ENCODE measurements around the gene SPAG16. TPM values are rescaled to one million over a fixed set of nuclear protein-coding genes. Genes with fewer than 3 reads are reported as not detected.
A peak's percentile ranks its signal among the peaks of the same experiment; 100 is the strongest.

Gene SPAG16
- total and polyA plus RNA-seq, 2 experiments from 2014 or later, result 28.9 to 30.7 TPM

- peak; percentile 84 for DNase-seq
- Histone ChIP-seq H2AFZ (0 out of 2 replicates have a peak overlapping the region, but pooled peaks have one; percentile 2), H4K20me1 (ENCODE audit: insufficient read depth) (no peaks in the 10 kb centered on the region), H3K27me3 (replicated peaks; ENCODE audit: insufficient read depth) (no peaks in the 10 kb centered on the region), H3K36me3 (ENCODE audit: low read depth) (no peaks in the 10 kb centered on the region), H3K9ac (no peak overlapping the region), H3K9me3 (ENCODE audit: low read depth) (no peaks in the 10 kb centered on the region), H3K79me2 (ENCODE audit: insufficient read depth) (no peaks in the 10 kb centered on the region), H3F3A (ENCODE audit: insufficient read depth) (peaks cover 12% of the 10 kb centered on the region; the same call in 1 of the 2 replicates), H3K9me2 (ENCODE audit: insufficient read depth) (no peaks in the 10 kb centered on the region), H3K27ac (peak overlapping the region; percentile 24), H3K4me2 (ENCODE audit: unreplicated experiment) (peak overlapping the region; percentile 9), H3K4me3 (no peak overlapping the region), H3K4me1 (ENCODE audit: insufficient read depth) (peaks cover 24% of the 10 kb centered on the region)
- TF ChIP-seq EZH2 (IDR thresholded peaks at IDR 0.05; ENCODE audit: insufficient read depth, poor library complexity, severe bottlenecking), result no peak
- no peak for TF ChIP-seq EZH2phosphoT487 (IDR thresholded peaks at IDR 0.05; ENCODE audit: insufficient read depth, low read depth)
- WGBS, 2 experiments (ENCODE audit: low coverage in 1 of 2, low lambda C conversion rate in 2 of 2, missing lambda C conversion rate in 2 of 2), result 0 to 3% methylated on average over 1 of the region's 1 CpG
- in situ Hi-C loops (cut with MboI), result no loop called here
Observed at GRCh38 chr2:214127571-214127970, 843.3 kb downstream of the SPAG16 start.

GRCh38 chr2:214128040-214128439 is 843.8 kb downstream of the SPAG16 start:
- no peaks in the 10 kb centered on the region for H4K20me1 ChIP-seq (ENCODE audit: insufficient read depth)
- H3K9ac ChIP-seq, result no peak overlapping the region
- H2AFZ ChIP-seq, result 0 out of 2 replicates have a peak overlapping the region, but pooled peaks have one; percentile 2
- H3K4me1 ChIP-seq (ENCODE audit: insufficient read depth), result peaks cover 24% of the 10 kb centered on the region
- in situ Hi-C loops (cut with MboI), result no loop called here
- no peaks in the 10 kb centered on the region for H3K36me3 ChIP-seq (ENCODE audit: low read depth)
- peaks cover 12% of the 10 kb centered on the region; the same call in 1 of the 2 replicates for H3F3A ChIP-seq (ENCODE audit: insufficient read depth)
- H3K79me2 ChIP-seq (ENCODE audit: insufficient read depth), result no peaks in the 10 kb centered on the region
- 50 to 55% methylated on average over 1 of the region's 1 CpG for WGBS, 2 experiments (ENCODE audit: low coverage in 1 of 2, low lambda C conversion rate in 2 of 2, missing lambda C conversion rate in 2 of 2)
- peak overlapping the region; percentile 9 for H3K4me2 ChIP-seq (ENCODE audit: unreplicated experiment)
- H3K4me3 ChIP-seq, result no peak overlapping the region
- no peaks in the 10 kb centered on the region for H3K9me3 ChIP-seq (ENCODE audit: low read depth)
- no peaks in the 10 kb centered on the region for H3K9me2 ChIP-seq (ENCODE audit: insufficient read depth)
- TF ChIP-seq EZH2 (IDR thresholded peaks at IDR 0.05; ENCODE audit: insufficient read depth, poor library complexity, severe bottlenecking) (no peak), EZH2phosphoT487 (IDR thresholded peaks at IDR 0.05; ENCODE audit: insufficient read depth, low read depth) (no peak)
- DNase-seq, result no peak
- peak overlapping the region; percentile 24 for H3K27ac ChIP-seq
- H3K27me3 ChIP-seq (replicated peaks; ENCODE audit: insufficient read depth), result no peaks in the 10 kb centered on the region

- peaks cover 24% of the 10 kb centered on the region for H3K4me1 ChIP-seq (ENCODE audit: insufficient read depth)
- in situ Hi-C loops (cut with MboI), result no loop called here
- H3K4me3 ChIP-seq, result no peak overlapping the region
- H3K79me2 ChIP-seq (ENCODE audit: insufficient read depth), result no peaks in the 10 kb centered on the region
- H3K27me3 ChIP-seq (replicated peaks; ENCODE audit: insufficient read depth), result no peaks in the 10 kb centered on the region
- H3K27ac ChIP-seq, result no peak overlapping the region
- H3F3A ChIP-seq (ENCODE audit: insufficient read depth), result peaks cover 12% of the 10 kb centered on the region; the same call in 1 of the 2 replicates
- H3K9me3 ChIP-seq (ENCODE audit: low read depth), result no peaks in the 10 kb centered on the region
- H3K9me2 ChIP-seq (ENCODE audit: insufficient read depth), result no peaks in the 10 kb centered on the region
- H2AFZ ChIP-seq, result no peak overlapping the region
- no peak overlapping the region for H3K4me2 ChIP-seq (ENCODE audit: unreplicated experiment)
- 77% methylated on average over 2 of the region's 2 CpGs for WGBS, 2 experiments (ENCODE audit: low coverage in 1 of 2, low lambda C conversion rate in 2 of 2, missing lambda C conversion rate in 2 of 2)
- no peaks in the 10 kb centered on the region for H3K36me3 ChIP-seq (ENCODE audit: low read depth)
- no peak for DNase-seq
- no peaks in the 10 kb centered on the region for H4K20me1 ChIP-seq (ENCODE audit: insufficient read depth)
- H3K9ac ChIP-seq, result no peak overlapping the region
- TF ChIP-seq EZH2 (IDR thresholded peaks at IDR 0.05; ENCODE audit: insufficient read depth, poor library complexity, severe bottlenecking), result no peak
- no peak for TF ChIP-seq EZH2phosphoT487 (IDR thresholded peaks at IDR 0.05; ENCODE audit: insufficient read depth, low read depth)
Observed at GRCh38 chr2:214130114-214130513, 845.9 kb downstream of the SPAG16 start.

GRCh38 chr2:214135966-214136365 is 851.7 kb downstream of the SPAG16 start:
- peak; percentile 49 for DNase-seq
- Histone ChIP-seq H3K4me1 (ENCODE audit: insufficient read depth) (no peaks in the 10 kb centered on the region), H3K9me3 (ENCODE audit: low read depth) (no peaks in the 10 kb centered on the region), H3K9ac (no peak overlapping the region), H3F3A (ENCODE audit: insufficient read depth) (no peaks in the 10 kb centered on the region), H2AFZ (no peak overlapping the region), H3K9me2 (ENCODE audit: insufficient read depth) (no peaks in the 10 kb centered on the region; the same call in 1 of the 2 replicates), H4K20me1 (ENCODE audit: insufficient read depth) (no peaks in the 10 kb centered on the region), H3K27me3 (replicated peaks; ENCODE audit: insufficient read depth) (no peaks in the 10 kb centered on the region), H3K36me3 (ENCODE audit: low read depth) (no peaks in the 10 kb centered on the region), H3K4me2 (ENCODE audit: unreplicated experiment) (no peak overlapping the region), H3K4me3 (no peak overlapping the region), H3K79me2 (ENCODE audit: insufficient read depth) (no peaks in the 10 kb centered on the region), H3K27ac (no peak overlapping the region)
- 65 to 72% methylated on average over 1 of the region's 1 CpG for WGBS, 2 experiments (ENCODE audit: low coverage in 1 of 2, low lambda C conversion rate in 2 of 2, missing lambda C conversion rate in 2 of 2)
- in situ Hi-C loops (cut with MboI), result no loop called here
- no peak for TF ChIP-seq EZH2 (IDR thresholded peaks at IDR 0.05; ENCODE audit: insufficient read depth, poor library complexity, severe bottlenecking)

GRCh38 chr2:214138779-214139178 is 854.5 kb downstream of the SPAG16 start:
- Histone ChIP-seq H3K9me3 (ENCODE audit: low read depth) (no peaks in the 10 kb centered on the region), H3F3A (ENCODE audit: insufficient read depth) (no peaks in the 10 kb centered on the region), H3K79me2 (ENCODE audit: insufficient read depth) (no peaks in the 10 kb centered on the region), H3K9ac (no peak overlapping the region), H4K20me1 (ENCODE audit: insufficient read depth) (no peaks in the 10 kb centered on the region), H3K27ac (no peak overlapping the region), H3K4me3 (no peak overlapping the region), H3K36me3 (ENCODE audit: low read depth) (no peaks in the 10 kb centered on the region), H3K27me3 (replicated peaks; ENCODE audit: insufficient read depth) (no peaks in the 10 kb centered on the region), H3K9me2 (ENCODE audit: insufficient read depth) (no peaks in the 10 kb centered on the region; the same call in none of the 2 replicates), H3K4me1 (ENCODE audit: insufficient read depth) (no peaks in the 10 kb centered on the region), H3K4me2 (ENCODE audit: unreplicated experiment) (no peak overlapping the region), H2AFZ (no peak overlapping the region)
- in situ Hi-C loops (cut with MboI), result no loop called here
- TF ChIP-seq EZH2phosphoT487 (IDR thresholded peaks at IDR 0.05; ENCODE audit: insufficient read depth, low read depth) (no peak), EZH2 (IDR thresholded peaks at IDR 0.05; ENCODE audit: insufficient read depth, poor library complexity, severe bottlenecking) (no peak)
- DNase-seq, result no peak

Measured in GM23248 (cell line).